NCI-H2107 treated with DMSO at 0.1 percent for 48 hours (cell line): ENCODE data around the gene LRMDA.
"Not testable (repeated sequence)": the region's sequence is repeated elsewhere in the genome, so short reads cannot be mapped to it uniquely, and the experiment has no call there.

Experiments
- DNase-seq: peaks from one replicate; lab custom pipeline; 2025; ENCODE audit not compliant: unreplicated experiment; lab: John Stamatoyannopoulos, UW

The LRMDA gene

DNA sequence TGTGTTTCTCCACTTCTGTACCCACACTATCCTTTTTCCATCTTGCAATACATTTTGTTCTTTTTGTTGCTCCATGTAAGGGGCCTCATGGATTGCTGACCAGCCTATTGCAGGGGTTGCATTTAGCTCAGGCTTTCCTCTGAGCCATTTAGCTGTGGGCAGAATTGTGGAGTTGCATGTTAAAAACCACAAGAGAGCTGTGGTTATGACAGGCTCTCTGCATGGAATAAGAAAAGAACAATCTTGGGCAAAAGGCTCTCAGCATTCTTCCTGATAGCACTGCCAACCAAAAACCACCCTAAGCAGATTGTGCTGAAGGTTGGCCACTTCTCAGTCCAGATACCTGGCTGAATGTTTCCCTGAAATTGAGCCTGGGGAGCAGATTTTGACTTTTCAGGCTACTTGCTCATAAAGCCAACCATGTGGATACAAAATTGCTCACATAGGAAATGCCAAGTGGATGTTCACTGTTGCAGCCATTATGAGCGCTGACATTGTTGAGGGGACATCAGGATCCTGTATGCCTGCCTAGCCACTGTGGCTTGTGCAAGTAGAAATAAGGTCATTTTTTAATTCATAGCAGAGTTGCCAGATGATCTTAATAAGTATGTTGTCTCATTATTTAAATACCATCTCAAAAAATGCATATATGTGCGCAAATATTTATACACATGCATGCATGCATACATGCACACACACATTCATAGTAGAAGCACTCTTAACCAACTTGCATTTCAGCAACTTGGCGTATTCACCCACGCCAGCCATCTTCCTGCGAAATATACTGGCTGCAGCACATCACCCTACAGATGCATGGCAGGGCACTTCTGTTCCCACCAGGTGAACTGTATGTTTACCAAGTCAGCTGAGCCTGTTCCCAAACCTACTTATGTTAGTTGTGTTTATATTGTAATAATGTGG is 695.4 kb downstream of the LRMDA start:
- no peak for DNase-seq

DNA sequence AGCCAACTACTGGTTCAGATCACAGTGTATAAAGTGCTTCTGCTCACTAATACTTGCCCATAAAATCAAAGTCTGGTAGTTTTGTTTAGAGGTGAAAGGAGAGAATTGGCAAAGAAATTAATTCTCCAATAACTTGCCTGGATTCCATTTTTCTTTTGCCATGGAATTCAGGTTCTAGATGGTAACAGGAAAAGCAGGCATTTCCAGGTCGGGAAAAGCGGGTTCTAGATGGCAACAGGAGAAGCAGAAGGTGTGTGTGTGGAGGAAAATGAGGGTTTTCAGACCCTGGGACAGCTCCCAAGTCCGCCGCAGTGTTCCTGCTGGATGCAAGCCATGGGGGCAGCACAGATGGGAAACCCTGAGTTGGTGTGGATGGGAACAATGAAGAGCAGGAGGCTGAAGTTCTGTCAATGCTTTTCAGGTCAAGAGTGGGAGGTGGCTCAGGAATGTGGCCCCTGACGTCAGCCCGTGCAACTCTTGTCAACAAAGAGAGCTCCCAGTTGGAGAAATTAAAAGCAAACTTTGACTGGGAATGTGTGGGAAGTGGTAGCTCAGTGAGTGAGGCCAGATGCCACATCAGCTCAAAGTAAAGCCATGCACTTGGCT is 696.7 kb downstream of the LRMDA start:
- DNase-seq: no peak

DNA sequence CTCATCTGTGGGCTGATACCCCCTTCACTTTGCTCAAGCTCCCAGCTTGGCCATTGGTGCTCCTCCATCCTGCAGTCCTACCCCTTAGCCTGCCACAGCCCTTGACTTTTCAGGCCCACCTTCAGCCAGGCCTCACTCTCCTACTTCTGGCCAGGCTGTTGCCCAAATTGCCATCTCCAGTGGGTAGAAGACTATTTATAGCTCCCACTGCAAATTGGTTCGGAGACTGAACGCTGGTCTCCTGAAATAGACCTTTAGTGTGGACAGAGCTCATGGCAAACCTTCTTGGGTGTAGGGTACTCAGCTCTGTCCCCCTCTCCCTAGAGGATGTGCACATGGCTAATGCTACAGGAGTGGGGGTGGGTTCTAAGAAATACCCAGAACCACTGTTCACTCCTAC is 697.8 kb downstream of the LRMDA start:
- DNase-seq: no peak

DNA sequence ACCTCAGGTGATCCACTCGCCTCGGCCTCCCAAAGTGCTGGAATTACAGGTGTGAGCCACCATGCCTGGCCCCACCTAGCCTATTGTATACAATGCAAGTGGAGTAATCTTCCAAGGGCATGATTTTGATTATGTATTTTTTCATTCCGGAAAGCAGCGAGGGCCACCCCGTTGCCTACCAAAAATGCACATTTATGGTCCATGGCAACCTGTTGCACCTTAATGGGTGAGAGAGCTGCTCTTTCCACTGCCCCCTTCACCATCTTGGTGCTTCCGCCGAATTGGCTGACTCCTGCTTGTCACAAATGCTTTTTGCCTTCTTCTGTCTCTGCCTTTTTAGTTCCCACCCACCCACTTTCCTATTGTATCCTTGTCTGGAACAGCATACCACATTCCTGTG is 699.5 kb downstream of the LRMDA start:
- DNase-seq: no peak

DNA sequence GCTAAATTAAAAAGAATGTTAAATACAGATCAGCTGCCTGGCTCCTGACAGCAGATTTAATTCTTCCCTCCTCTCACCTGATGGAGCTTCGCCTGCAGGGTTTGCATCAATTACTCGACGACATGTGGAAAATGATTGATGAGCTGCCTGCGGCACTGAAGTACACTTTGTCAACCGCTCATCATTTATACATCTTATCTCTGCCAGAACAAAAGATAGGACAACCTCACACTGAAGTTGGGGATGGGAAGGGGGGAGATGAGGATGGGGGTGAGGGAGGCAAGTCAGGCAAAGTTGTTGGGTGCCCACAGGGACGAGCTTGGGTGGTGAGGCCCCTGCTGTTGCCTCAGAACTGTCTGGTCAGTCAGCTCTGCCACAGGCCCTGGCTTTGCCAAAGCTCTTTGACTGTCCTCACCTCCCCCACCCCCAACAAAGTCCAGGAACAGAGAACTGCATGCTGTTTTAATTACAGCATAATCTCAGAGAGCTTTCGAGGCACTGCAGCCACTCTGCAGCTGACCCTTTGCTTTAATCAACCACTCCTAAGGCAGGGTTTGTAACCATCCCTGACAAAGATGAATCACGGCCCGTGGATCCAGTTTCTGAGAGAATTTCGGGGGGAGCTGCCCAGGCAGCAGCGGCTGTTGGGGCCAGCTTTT is 702.3 kb downstream of the LRMDA start:
- DNase-seq: no peak

DNA sequence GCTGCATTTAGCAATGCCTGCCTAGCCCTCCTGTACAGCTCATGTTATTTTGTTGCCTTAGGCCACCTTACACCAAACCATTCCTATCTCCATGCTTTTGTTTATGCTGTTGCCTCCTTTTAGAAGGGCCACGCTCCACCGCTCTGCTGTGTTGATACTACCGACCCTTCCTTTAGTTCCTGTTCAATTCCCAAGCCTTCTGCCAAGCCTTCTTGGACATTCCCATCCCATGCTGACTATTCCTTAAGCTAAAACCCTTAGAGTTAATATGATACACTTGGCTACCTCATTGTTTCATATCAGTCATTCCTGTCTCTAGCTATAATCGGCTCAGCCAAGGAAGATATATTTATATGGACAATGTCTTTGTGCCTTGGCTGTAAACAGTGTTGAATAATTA is 705.5 kb downstream of the LRMDA start:
- no peak for DNase-seq

DNA sequence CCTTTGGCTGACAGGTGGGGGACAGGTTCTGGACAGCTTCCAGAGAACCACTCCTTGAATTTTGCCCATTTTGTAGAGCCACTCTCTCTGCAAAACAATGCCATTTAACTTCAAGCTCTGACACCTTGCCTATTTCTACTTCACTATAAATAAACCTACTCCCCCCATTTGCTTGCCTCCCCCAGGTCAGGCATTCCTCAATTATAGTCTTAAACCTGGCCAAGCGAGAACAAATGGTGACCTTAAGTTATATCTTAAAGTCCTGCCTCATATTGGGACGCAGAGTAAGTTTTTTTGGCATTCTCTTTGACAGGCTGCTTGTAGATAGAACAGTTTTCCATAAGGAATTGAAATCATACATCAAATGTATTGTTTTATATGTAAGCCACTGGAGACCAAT is 706.9 kb downstream of the LRMDA start:
- no peak for DNase-seq

DNA sequence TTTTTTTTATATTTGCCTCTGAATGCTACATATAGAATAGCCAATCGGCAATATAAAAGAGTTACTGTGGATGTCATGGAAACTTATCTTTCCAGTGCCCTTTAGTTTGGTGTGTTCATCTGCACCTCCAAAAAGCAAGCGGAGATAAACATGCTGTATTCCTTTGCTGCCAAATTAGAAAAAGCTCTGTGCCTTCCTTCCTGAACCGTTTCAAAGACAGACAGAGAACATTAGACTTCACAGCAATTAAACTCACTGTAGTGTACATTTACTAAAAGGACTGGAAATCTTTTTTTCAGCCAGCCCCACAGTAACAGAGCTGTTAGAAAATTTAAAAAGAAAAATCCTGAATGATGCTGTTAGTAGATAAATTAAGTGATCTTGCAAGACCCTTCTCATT is 707.5 kb downstream of the LRMDA start:
- no peak for DNase-seq

DNA sequence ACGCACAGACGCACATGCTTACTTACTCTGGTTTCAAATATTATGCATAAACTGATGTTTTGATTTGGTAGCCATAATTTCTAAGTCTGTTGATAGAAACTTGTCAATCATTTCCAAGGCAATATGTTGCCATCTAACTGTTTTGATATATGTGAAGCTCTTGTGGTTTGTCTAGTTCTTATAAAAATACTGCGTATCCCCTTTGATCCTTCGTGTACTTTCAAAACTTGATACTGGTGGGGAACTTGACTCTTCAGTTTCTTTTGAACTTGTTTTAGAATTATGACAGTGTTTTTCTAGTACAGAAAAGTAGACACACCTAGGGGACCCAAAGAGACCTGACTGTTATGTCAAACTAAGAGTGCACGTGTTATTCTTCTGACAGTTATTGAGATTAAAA is 708.0 kb downstream of the LRMDA start:
- no peak for DNase-seq

DNA sequence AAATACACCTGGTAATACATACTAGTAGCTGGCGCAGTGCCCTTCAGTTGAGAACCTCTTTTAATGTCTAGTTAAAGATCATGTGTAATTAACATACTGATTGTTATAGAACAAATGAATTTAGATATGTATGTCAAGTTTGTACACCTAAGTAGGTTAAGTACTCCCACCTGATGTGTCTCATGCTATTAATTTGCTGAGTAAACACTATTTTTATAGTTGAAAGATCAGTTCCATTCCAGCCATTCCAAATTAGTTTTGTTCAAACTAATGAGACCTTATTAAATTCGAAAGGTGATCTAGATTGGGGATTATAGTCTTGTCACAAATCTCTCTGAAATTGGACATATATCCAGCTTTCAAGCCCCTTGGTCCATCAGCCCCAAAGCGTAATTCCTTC is 710.0 kb downstream of the LRMDA start:
- DNase-seq: no peak

DNA sequence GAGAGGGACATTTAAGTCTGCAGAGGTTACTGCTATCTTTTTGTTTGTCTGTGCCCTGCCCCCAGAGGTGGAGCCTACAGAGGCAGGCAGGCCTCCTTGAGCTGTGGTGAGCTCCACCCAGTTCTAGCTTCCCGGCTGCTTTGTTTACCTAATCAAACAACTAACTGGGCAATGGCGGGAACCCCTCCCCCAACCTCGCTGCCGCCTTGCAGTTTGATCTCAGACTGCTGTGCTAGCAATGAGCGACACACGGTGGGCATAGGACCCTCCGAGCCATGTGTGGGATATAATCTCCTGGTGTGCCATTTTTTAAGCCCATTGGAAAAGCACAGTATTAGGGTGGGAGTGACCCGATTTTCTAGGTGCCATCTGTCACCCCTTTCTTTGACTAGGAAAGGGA is 716.8 kb downstream of the LRMDA start:
- DNase-seq: not testable (repeated sequence)

DNA sequence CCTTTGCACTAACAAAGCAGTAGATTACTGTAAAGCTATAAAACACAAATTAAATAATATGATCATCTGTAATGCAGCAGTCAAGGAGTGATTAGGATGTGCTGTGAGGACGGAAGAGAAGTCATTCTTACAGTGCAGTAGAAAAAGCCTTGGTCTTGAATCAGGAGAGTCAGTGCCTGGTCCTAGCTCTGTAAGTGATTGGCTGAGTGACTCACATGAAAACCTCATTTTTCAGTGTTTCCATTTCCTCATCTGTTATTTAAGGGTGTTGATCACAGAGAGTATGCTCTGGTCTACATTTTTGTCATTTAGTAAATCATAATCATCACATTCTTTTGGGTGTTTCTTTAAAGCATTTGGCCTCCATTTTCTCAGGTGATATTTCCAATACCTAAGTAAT is 717.8 kb downstream of the LRMDA start:
- DNase-seq: no peak

DNA sequence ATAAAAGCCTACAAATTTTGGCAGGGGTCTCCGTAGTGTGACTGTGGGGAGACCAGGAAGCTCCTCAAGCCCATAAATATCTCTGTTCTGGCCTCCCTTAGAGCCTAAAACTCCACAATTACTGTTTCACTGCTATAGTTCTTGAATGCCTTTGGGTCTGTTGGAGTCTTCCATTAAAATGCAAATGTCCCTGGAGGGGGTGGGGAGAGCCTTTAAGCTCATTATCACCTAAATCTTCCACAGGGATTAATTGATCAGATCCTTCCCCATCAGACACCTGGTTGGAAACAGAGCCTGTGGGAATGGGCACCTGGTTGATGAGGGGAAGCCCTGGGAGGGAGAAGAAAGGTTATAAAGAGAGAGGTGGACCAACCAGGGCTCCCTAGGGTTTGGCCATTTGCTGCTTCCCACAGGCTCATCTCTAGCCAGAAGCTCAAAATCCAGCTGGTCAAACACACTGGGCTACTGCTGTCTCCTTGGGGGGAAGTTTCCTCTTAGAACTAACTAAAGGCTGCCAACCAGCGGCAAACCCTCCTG is 718.2 kb downstream of the LRMDA start:
- no peak for DNase-seq

DNA sequence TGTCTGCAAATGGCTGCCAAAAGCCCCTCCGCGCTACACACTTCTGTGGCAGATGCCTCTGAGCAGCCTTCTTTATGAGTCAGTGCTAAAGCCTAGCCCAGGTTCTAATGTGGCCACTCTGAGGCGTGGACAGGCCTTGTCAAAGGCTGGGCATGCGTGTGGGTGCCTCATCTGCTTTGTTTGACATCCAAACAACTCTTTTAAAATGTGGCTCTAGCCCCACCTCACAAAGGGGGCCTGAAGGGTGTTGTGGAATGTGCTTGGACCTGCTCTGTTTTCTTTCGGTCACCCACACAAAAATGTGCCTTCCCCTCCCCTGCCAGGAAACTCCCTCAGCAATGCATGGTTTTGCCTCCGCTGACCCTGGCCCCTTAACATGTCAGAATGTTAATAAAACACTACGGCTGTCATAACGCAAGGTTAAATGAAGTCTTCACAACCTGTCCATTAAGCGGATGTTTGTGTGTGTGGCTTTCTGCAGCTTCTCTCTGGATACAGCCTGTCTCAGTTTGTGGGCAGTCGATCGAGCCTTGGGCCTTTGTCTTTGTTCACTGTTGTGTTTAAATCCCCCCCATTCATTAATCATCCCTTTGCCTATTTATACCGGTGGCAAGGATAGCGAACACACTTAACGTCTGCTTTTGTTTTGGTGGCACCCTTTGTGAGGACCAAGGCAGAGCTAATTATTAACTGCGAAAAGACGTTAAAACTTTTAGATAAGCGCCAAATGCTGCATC is 718.9 kb downstream of the LRMDA start:
- no peak for DNase-seq

DNA sequence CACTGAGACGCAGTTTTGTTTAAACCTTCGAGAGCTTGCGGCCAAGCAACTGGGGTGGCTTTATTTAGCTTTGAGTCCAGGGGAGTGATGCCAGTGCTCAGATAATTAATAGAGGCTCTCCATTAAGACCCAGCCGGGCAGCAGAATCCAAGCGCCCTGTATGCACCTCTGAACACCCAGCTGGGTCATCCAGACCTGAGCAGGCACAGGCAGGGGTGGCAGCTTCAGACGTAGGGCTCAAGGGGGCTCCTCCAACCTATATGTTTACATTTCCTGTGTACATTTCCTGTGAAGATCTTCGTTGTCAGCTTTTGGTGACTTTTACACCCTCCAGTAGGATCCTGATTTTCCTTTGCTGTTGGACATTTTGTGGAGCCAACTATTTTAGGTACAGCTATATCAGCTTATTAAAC is 719.5 kb downstream of the LRMDA start:
- DNase-seq: no peak

DNA sequence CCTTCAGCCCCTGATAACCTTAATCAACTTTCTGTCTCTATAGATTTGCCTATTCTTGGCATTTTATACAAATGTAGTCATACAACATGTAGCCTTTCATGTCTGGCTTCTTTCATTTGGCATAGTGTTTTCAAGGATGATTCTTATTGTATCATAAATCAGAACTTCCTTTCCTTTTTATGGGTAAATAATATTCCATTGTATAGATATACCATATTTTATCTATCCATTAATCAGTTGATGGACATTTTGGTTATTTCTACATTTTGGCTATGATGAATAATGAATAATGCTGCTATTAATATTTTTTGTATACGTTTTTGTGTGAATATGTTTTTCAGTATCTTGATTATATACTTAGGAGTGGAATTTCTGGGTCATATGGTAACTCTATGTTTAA is 720.8 kb downstream of the LRMDA start:
- no peak for DNase-seq

DNA sequence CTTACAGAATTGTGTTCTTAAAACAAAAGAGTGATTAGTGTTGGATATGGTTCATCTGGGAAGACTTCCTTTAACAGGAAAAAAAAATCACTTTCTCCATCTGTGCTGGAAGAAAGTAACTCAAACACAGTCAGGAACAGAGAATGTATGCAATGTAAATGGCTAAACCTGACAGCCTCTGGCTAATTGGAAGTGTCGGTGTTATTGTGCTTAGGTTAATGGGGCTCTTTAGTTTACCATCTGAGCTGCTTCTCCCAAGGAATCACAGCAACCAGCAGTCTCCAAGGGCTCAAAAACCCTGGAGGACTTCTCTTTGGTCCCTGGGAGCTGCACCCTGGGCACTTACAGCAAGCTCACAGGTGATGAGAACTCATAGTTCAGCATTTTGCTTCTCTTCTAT is 724.5 kb downstream of the LRMDA start:
- DNase-seq: no peak

DNA sequence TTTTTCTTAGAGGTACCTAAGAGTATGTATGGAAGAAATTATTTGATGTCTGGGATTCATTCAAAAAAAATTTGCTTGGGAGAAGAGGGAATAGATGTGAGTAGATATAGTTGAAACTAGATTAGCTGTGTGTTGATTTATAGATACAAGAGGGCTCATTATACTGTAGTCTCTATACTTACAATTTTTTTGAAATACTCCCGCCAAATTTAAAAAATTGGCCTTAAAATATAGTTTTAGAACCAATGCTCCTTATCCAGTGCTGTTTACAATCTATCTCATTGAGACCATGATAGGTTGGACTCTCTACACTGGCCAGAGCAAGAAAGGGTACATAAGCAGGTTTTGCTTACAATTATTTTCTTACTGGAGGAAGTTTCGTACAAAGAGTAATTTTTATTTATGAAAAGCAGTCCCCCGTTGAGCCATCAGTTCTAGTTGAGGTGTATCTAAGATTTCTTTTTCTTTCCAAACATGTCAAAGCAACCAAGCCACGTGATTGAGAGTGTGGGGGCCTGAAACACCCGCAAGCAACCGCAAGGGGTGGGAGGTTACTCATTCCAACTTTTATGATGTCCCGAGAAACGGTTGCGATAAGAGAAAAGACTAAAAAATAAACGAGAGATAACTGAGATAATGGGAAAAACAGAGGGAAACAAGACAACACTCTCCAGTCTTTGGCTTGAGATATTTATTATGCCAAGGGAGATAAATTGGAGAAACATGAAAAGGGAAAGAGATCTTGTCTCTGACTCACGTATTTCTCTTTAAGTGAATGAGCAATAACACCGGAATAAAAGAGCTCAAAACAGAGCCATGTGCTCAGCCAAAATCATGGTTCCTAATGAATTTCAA is 729.2 kb downstream of the LRMDA start:
- no peak for DNase-seq

DNA sequence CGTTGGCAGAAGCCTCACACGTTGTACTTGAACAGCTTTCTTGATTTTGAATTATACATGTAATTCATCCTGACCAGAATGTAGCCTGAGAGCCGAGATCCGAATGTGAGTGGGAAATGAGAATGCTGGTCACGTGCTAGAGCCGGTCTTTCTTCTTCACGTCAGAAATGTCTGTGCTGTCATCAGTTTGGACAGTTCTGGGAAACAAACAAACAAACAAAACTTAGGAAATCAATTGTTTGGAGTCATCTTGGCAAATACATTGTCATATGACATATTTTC is 729.8 kb downstream of the LRMDA start:
- DNase-seq: no peak

DNA sequence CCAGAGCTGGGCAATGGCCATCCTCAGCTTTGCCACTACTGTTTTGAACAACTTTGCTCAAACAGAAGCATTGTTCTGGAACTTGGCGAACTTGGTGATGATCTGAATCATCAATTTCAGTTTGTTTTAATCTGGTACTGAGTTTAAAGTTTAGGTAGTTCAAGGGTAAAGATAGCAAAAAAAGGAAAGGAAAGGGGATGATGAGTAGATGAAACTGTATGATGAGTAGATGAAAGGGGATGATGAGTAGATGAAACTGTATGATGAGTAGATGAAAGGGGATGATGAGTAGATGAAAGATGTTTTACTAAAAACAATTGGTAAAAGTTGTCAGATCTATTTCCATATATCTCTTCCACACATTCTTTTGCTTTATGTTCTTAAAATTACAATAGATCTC is 737.0 kb downstream of the LRMDA start:
- DNase-seq: no peak

DNA sequence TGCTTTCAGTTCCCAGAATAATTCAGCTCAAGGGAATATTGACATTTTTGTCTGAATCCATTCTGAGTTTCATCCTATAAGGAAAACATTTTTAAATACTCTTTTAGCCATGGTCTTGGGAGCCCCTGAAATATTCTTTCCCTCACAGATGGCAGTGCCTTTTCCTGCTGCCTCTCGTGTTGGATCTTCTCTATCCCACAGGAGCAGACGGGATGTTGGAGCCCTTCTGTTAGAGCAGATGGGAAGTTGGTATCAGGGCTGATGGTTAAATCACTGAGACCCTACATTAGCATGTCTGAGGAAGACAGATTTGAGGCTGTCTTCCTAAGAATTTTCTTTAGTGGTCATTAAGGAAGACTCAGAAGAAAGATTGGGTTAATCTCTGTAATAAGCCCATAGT is 737.8 kb downstream of the LRMDA start:
- no peak for DNase-seq
